Testis (tissue), 3 donors: ENCODE data around the gene UNC5CL. TPM values are rescaled to one million over a fixed set of nuclear protein-coding genes. Genes with fewer than 3 reads are reported as not detected.

Experiments used
- DNase-seq: peaks from one replicate; pipeline ENCODE4 v3.0.0-alpha.2; 2019
- H3K27ac ChIP-seq, 2 donors: fragments of 200-600 bp; sonication (generic); one replicate each; pipeline ENCODE4 v1.5.1; 2019
- H3K27me3 ChIP-seq: fragments of 200-600 bp; sonication (generic); one replicate; pipeline ENCODE4 v1.5.1; 2019
- H3K36me3 ChIP-seq: fragments of 200-600 bp; sonication (generic); one replicate; pipeline ENCODE4 v1.5.1; 2017; ENCODE audit warnings: low read depth; ENCODE audit errors: missing control alignments
- H3K4me1 ChIP-seq: fragments of 200-600 bp; sonication (generic); one replicate; pipeline ENCODE4 v1.5.1; 2019
- H3K4me3 ChIP-seq, 2 donors: fragments of 200-600 bp; sonication (generic); one replicate each; pipeline ENCODE4 v1.5.1; 2017 to 2019
- H3K9me3 ChIP-seq: fragments of 200-600 bp; sonication (generic); one replicate; pipeline ENCODE4 v1.5.1; 2017
- POLR2A ChIP-seq: fragments of 450-650 bp; IDR thresholded peaks from one replicate; pipeline ENCODE4 v1.6.1; 2017; ENCODE audit warnings: antibody characterized with exemption, mild to moderate bottlenecking, moderate library complexity
- WGBS, 2 donors: methylation state at CpG; one replicate each; pipeline ENCODE4 v1.1.5; 2018; 5-methylcytosine and 5-hydroxymethylcytosine counted together
- intact Hi-C: fragments of 100-400 bp; cut with DNase I; formaldehyde crosslinking; loops from one replicate; pipeline ENCODE4 v1.15.1; 2023; ENCODE audit warnings: low total_unique reads
- polyA plus RNA-seq: library from polyadenylated mRNA; stranded (reverse); fragments of 350-450 nt; fragmentation: Illumina TruSeq; extraction: RNeasy Lipid Tissue Mini Kit (QIAGEN cat#74804); gene quantifications from one replicate; pipeline ENCODE4 v1.2.3, GENCODE V29; 2014; ENCODE audit warnings: low read depth, low replicate concordance; ENCODE audit not compliant: insufficient read depth
- total RNA-seq, 2 donors: library from RNA; depleted of rRNA; stranded (reverse); fragments of >200 nt; gene quantifications; one replicate each; pipeline ENCODE4 v1.2.3, GENCODE V29; 2016
- TF ChIP-seq, protein P1 (sequence below), 3 experiments: fragments of 450-650 bp in 2 of 3; fragments of 200-600 bp in 1 of 3; sonication (generic) in 1 of 3; IDR thresholded peaks; one replicate each; pipeline ENCODE4 v1.5.1; 2016 to 2019; ENCODE audit warnings: antibody characterized with exemption in 3 of 3, mild to moderate bottlenecking in 2 of 3, moderate library complexity in 1 of 3

Gene UNC5CL
- total and polyA plus RNA-seq, 3 donors from 2014 or later: 2.0 to 3.2 (median 3.1) TPM

- intact Hi-C loops: no loop called here
- no peaks in the 10 kb centered on the region for H3K4me1 ChIP-seq
- no peak for DNase-seq
- TF ChIP-seq, protein P1, sequence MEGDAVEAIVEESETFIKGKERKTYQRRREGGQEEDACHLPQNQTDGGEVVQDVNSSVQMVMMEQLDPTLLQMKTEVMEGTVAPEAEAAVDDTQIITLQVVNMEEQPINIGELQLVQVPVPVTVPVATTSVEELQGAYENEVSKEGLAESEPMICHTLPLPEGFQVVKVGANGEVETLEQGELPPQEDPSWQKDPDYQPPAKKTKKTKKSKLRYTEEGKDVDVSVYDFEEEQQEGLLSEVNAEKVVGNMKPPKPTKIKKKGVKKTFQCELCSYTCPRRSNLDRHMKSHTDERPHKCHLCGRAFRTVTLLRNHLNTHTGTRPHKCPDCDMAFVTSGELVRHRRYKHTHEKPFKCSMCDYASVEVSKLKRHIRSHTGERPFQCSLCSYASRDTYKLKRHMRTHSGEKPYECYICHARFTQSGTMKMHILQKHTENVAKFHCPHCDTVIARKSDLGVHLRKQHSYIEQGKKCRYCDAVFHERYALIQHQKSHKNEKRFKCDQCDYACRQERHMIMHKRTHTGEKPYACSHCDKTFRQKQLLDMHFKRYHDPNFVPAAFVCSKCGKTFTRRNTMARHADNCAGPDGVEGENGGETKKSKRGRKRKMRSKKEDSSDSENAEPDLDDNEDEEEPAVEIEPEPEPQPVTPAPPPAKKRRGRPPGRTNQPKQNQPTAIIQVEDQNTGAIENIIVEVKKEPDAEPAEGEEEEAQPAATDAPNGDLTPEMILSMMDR (IDR thresholded peaks at IDR 0.05): no peak
- TF ChIP-seq POLR2A: no peak
- no peaks in the 10 kb centered on the region for H3K9me3 ChIP-seq
- no peak overlapping the region for H3K27ac ChIP-seq
- no peaks in the 10 kb centered on the region for H3K36me3 ChIP-seq
- H3K27me3 ChIP-seq: no peaks in the 10 kb centered on the region
- H3K4me3 ChIP-seq: no peak overlapping the region
Measured at GRCh38 chr6:40988634-40989033, 50.4 kb downstream of the UNC5CL start.

DNA sequence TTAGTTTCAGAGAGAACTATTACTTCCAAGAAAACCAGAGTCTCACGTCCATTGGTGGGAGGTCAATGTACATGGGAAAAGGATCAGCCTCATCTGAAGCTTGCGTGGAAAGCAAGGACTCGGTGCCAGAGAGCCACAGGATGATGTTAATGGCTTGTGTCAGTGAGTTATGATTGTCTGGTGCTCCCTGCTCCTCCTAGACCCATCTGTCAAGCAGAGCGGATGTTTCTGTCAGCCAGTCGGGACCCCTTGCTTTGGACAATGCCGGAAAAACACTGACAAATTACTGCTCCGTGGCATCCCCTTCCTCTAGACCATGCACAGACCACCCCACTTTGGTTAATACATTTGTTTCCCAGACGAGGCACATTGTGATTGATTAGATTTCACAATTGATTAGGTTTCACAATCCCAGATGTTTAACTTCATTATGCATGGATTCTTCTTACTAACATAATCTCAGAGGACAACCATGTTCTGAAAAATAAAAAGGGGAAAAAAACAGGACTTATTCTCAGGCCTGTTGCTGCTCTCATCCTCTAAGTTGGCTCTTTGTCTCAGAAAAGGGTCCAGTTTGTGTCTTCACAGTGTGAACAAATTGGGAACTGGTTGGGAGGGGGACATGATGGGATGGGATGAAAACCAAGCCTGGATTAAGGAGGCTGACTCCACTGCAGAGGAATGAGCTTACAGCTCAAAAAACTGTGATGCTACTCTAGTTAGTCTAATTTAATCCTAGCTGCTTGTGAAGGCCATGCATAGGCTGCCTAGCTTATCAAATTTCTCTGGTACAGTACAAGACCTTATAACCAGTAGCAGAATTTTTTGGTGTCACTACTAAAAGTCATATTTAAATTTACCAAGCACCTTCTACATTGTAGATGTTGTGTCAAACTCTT lies 51.9 kb downstream of the UNC5CL start:
- Histone ChIP-seq H3K9me3 (no peaks in the 10 kb centered on the region), H3K4me3 (no peak overlapping the region), H3K27ac (no peak overlapping the region), H3K4me1 (no peaks in the 10 kb centered on the region), H3K36me3 (no peaks in the 10 kb centered on the region), H3K27me3 (no peaks in the 10 kb centered on the region)
- no peak for DNase-seq
- 65 to 75% methylated on average over 8 of the region's 8 CpGs for whole genome bisulfite sequencing, 2 donors
- intact Hi-C loops: no loop called here
- no peak for TF ChIP-seq POLR2A
- TF ChIP-seq, protein P1 (IDR thresholded peaks at IDR 0.05): no peak

DNA sequence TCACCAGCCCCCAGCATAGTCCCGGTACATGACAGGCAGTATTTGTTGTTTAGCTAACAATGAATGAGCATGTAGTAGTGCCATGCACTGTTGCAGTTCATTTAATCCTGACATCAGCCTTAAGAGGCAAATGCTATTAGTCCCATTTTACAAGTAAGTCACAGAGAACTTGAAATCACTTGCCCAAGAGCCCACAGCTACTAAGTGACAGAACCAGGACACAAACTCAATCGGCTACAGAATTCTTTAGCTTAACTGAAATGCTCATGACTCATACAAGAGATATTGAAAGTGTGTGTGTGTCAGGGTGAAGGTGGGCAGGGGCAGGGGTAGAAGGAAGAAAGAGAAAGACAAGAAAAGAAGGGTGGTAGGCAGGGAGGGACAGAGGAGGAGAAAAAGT lies 52.7 kb downstream of the UNC5CL start:
- Histone ChIP-seq H3K36me3 (no peaks in the 10 kb centered on the region), H3K9me3 (no peaks in the 10 kb centered on the region), H3K4me3 (no peak overlapping the region), H3K27me3 (no peaks in the 10 kb centered on the region), H3K4me1 (no peaks in the 10 kb centered on the region), H3K27ac (no peak overlapping the region)
- no peak for DNase-seq
- intact Hi-C loops: no loop called here
- 44 to 73% methylated on average over 2 of the region's 2 CpGs for WGBS, 2 donors
- TF ChIP-seq POLR2A: no peak
- TF ChIP-seq, protein P1 (IDR thresholded peaks at IDR 0.05): no peak

DNA sequence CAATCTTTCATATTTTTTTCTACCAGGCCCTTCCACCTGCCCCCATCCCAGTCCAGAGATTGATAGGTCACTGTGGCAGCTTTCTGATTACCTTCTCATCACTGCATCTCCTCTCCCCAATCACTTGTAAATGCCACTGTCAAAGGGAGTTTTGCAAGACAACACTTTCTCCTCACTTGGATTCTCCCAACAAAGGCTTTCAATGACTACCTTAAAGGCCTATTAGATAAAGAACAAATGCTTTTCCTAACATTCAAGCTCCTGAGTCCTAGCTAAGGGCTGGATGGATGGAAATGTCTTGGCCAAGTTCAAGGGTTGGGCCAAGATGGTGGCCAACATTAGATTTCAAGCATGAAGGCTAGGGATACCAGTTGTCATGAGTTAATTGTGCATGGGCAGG lies 55.3 kb downstream of the UNC5CL start:
- TF ChIP-seq, protein P1 (IDR thresholded peaks at IDR 0.05): no peak
- no peak for TF ChIP-seq POLR2A
- Histone ChIP-seq H3K4me3 (no peak overlapping the region), H3K27ac (no peak overlapping the region), H3K9me3 (no peaks in the 10 kb centered on the region), H3K27me3 (no peaks in the 10 kb centered on the region), H3K36me3 (no peaks in the 10 kb centered on the region), H3K4me1 (no peaks in the 10 kb centered on the region)
- intact Hi-C loops: no loop called here
- no peak for DNase-seq

- 39 to 72% methylated on average over 1 of the region's 1 CpG for WGBS, 2 donors
- H3K27ac ChIP-seq: peak overlapping the region; percentile 9 to 35
- DNase-seq: no peak
- intact Hi-C loops: no loop called here
- no peak overlapping the region for H3K4me3 ChIP-seq
- no peaks in the 10 kb centered on the region for H3K4me1 ChIP-seq
- H3K36me3 ChIP-seq: no peaks in the 10 kb centered on the region
- TF ChIP-seq, protein P1 (IDR thresholded peaks at IDR 0.05): no peak
- TF ChIP-seq POLR2A: no peak
- no peaks in the 10 kb centered on the region for H3K9me3 ChIP-seq
- H3K27me3 ChIP-seq: no peaks in the 10 kb centered on the region
Measured at GRCh38 chr6:40982917-40983316, 56.1 kb downstream of the UNC5CL start.
